Coronary artery (tissue), 2 donors: ENCODE measurements around the gene SLC38A8.

Experiments
- DNase-seq: peaks from one replicate; pipeline ENCODE4 v3.0.0-alpha.2; 2017; ENCODE audit warnings: low spot score
- H3K27ac ChIP-seq, 2 donors: fragments of 200-600 bp; sonication (generic); one replicate each; pipeline ENCODE4 v1.5.1; 2016 to 2019
- H3K4me3 ChIP-seq: fragments of 200-600 bp; sonication (generic); 2 replicates; pipeline ENCODE4 v1.5.1; 2016; ENCODE audit warnings: mild to moderate bottlenecking, moderate library complexity
- TF ChIP-seq, protein P1 (sequence below): fragments of 200-600 bp; sonication (generic); IDR thresholded peaks from one replicate; pipeline ENCODE4 v1.5.1; 2019; ENCODE audit warnings: antibody characterized with exemption

Gene SLC38A8

DNA sequence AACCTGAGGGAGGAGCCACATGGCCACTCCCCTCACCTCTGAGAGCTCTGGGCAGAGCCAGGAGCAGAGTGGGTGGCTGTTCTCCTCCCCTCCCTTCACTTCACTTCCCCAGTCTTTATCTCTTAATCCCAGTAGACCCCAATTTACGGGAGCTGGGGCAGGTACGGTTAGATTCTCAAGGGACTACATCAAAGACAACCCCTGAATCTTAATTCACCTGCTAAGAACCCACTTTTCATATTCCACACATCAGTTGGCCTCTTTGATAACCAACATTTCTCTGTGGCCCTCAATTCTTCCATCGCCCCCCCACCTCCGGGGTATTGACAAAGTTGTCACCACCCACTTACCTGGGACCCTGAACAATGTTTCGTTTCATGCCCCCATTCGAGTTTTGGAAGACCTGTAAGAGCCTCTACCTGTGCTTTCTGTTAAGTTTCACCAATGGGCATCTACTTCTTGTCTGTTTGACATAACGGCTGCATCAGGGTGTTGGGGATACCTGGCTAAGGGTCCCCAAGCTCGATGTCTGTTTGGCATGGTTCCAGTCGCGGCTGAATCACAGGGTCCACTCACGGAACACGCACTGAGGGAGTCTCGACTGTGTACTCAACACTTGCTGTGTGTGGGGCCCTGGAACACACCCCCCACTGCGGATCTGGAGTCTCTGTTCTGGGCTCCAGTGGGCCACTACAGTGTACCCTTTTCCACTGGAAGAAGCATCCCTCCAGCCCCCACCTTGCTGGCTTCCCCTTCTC lies 27.8 kb downstream of the SLC38A8 start:
- TF ChIP-seq, protein P1, sequence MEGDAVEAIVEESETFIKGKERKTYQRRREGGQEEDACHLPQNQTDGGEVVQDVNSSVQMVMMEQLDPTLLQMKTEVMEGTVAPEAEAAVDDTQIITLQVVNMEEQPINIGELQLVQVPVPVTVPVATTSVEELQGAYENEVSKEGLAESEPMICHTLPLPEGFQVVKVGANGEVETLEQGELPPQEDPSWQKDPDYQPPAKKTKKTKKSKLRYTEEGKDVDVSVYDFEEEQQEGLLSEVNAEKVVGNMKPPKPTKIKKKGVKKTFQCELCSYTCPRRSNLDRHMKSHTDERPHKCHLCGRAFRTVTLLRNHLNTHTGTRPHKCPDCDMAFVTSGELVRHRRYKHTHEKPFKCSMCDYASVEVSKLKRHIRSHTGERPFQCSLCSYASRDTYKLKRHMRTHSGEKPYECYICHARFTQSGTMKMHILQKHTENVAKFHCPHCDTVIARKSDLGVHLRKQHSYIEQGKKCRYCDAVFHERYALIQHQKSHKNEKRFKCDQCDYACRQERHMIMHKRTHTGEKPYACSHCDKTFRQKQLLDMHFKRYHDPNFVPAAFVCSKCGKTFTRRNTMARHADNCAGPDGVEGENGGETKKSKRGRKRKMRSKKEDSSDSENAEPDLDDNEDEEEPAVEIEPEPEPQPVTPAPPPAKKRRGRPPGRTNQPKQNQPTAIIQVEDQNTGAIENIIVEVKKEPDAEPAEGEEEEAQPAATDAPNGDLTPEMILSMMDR = no peak
- no peak for DNase-seq
- H3K4me3 ChIP-seq = no peak overlapping the region
- no peak overlapping the region for H3K27ac ChIP-seq

DNA sequence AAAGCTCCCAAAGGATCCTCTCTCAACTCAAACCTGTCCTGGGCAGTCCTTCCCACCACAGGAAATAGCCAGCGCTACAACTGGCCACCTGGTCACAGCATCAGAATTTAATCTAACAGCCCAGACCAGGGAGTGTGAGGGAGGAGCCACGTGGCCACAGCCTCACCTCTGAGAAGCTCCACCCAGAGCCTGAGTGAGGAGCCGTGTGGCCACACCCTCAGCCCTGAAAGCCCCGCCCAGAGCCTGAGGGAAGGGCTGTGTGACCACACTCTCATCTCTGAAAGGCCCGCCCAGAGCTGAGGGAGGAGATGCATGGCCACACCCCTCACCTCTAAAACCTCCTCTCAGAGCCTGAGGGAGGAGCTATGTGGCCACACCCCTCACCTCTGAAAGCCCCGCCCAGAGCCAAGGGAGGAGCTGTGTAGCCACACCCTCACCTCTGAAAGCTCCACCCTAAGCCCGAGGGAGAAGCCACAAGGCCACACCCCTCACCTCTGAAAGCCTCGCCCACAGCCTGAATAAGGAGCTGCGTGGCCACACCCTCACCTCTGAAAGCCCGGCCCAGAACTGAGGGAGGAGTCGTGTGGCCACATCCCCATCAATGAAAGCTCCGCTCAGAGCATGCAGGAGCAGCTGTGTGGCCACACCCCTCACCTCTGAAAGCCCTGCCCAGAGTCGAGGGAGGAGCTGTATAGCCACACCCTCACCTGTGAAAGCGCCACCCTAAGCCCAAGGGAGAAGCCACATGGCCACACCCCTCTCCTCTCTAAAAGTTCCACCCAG lies 28.6 kb downstream of the SLC38A8 start:
- Histone ChIP-seq H3K4me3 (no peak overlapping the region), H3K27ac (no peak overlapping the region)
- DNase-seq = no peak
- TF ChIP-seq, protein P1 = no peak

DNA sequence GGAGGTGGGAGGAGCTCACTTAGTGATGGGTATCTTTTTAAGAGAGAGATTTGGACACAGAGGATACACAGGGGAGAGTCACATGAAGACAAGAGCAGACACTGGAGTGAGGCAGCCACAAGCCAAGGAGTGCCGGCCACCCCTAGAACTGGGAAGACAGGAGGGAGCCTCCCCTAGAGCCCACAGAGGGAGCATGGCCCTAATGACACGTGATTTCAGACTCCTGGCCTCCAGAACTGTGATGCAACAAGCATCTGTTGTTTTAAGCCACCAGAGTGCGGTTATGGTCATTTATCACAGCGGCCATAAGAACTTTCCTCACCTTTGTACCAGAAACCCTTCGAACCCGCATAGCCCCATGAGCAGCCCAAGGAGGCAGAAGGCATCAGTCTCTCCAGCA lies 33.3 kb downstream of the SLC38A8 start:
- TF ChIP-seq, protein P1 = no peak
- H3K4me3 ChIP-seq = no peak overlapping the region
- DNase-seq = no peak
- H3K27ac ChIP-seq = no peak overlapping the region

DNA sequence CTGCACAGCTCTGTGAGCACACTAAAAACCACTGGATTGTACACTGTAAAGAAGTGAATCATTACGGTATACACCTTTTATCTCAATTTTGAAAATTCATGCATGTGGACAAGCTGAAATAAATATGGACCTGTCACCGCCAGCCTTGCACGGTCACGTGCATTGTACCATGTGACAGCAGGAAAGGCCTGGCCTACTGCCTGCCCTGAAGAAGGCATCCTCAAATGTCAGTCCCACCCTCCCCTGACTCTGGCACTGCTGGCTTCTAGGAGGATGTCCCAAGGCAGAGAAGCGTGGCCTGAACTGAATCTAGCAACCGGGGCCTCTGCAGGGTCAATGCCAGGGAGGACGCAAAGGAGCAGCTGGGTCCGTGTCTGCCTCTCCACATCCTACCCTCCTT lies 34.6 kb downstream of the SLC38A8 start:
- no peak for DNase-seq
- TF ChIP-seq, protein P1 = no peak
- no peak overlapping the region for H3K27ac ChIP-seq
- H3K4me3 ChIP-seq = no peak overlapping the region

DNA sequence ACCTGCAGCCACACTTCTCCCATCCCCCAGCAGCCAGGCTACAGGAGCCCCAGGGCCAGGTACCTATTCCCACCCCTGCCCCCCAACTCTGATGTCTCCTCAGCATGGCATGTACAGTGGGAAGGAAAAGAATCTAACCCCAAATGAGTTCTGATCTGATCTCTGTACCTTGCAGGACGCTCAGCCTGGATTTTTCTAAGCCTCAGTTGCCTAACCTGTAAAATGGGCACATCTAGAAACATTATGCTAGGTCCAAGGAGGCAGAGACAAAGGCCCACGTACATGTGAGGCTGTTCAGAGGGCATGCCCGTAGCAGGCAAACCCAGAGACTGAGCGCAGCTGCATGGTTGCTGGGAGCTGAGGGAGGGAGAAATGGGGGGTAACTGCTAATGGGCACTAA lies 35.1 kb downstream of the SLC38A8 start:
- no peak overlapping the region for H3K27ac ChIP-seq
- DNase-seq = no peak
- H3K4me3 ChIP-seq = no peak overlapping the region
- TF ChIP-seq, protein P1 = no peak

DNA sequence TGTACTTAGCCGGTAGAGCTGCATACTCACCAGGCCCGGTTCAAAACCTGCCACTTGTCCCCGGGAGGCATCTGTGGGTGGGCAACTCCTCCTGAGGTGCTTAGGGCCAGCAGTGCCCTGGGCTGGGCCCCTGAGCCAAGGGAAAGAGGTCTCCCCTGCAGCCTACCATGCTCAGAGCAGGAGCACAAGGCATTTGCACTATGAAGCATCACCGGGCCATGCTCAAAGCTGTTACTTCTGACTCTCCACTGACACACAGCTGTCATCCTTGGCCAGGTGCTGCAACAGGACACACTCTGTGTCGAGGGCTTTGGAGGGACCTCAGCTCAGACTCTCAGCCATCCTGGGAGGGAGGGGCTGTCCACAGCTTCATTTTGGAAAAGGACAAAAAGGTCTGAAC lies 37.2 kb downstream of the SLC38A8 start:
- DNase-seq = no peak
- TF ChIP-seq, protein P1 = no peak
- no peak overlapping the region for H3K4me3 ChIP-seq
- no peak overlapping the region for H3K27ac ChIP-seq

DNA sequence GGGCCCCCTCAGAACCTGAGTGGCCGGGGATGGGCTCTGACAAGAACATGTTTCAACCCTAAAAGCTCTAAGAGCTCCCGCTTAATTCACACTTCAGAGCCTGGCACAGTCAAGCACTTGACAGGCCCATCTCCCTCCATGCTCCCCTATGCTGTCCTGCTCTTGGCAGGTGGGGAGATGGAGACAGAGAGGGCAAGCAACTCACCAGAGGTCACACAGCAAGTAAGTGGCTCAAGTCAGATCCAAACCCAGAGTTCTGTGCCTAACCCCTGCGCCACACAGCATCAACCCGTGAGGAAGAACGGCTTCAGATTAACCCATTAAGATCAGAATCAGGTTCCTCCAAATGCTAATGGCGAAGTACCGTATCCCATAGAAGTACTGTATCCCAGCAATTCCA lies 38.2 kb downstream of the SLC38A8 start:
- H3K4me3 ChIP-seq = no peak overlapping the region
- no peak for DNase-seq
- TF ChIP-seq, protein P1 = no peak
- no peak overlapping the region for H3K27ac ChIP-seq
